GM12875 (cell line): ENCODE measurements around the gene COX7A2L.
"Not testable (repeated sequence)": the region's sequence is repeated elsewhere in the genome, so short reads cannot be mapped to it uniquely, and the experiment has no call there.

Experiments
- H3K4me3 ChIP-seq: one replicate; pipeline ENCODE4 v1.5.1; 2011; ENCODE audit warnings: low read depth, low read length, control low read depth
- TF ChIP-seq, protein P1 (sequence below): IDR thresholded peaks from 2 replicates; pipeline ENCODE4 v1.5.1; 2011; ENCODE audit warnings: low read depth, mild to moderate bottlenecking, control low read depth, inconsistent platforms, low read length, moderate library complexity, borderline replicate concordance; ENCODE audit not compliant: insufficient read depth

Gene COX7A2L

DNA sequence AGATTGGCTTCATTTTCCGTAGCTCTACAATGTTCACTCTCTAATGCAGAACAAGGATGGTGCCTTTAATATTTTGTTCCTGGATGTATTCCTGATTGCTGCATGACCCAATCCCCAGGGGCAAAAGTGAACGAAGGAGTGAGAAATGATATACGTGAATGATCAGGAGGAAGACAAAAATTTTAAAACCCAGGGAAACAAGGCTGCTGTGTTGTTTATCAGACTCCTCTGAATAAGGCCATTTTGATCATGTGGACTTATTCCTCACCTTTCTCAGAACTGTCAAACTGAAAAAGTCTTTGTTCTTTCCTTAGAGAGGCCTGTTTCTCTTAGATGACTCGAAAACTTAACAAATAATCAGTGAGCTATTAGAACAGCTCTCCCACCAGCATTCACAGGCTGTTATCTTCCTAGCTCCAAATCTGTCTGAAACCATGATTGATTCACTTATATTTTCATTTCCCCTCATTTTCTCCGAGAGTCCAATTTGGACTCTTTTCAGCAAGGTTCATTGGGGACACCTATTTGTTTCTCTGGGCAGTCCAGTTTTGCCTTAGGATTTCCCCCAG lies 29.5 kb upstream of the COX7A2L start:
- TF ChIP-seq, protein P1, sequence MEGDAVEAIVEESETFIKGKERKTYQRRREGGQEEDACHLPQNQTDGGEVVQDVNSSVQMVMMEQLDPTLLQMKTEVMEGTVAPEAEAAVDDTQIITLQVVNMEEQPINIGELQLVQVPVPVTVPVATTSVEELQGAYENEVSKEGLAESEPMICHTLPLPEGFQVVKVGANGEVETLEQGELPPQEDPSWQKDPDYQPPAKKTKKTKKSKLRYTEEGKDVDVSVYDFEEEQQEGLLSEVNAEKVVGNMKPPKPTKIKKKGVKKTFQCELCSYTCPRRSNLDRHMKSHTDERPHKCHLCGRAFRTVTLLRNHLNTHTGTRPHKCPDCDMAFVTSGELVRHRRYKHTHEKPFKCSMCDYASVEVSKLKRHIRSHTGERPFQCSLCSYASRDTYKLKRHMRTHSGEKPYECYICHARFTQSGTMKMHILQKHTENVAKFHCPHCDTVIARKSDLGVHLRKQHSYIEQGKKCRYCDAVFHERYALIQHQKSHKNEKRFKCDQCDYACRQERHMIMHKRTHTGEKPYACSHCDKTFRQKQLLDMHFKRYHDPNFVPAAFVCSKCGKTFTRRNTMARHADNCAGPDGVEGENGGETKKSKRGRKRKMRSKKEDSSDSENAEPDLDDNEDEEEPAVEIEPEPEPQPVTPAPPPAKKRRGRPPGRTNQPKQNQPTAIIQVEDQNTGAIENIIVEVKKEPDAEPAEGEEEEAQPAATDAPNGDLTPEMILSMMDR = no peak
- no peak overlapping the region for H3K4me3 ChIP-seq

DNA sequence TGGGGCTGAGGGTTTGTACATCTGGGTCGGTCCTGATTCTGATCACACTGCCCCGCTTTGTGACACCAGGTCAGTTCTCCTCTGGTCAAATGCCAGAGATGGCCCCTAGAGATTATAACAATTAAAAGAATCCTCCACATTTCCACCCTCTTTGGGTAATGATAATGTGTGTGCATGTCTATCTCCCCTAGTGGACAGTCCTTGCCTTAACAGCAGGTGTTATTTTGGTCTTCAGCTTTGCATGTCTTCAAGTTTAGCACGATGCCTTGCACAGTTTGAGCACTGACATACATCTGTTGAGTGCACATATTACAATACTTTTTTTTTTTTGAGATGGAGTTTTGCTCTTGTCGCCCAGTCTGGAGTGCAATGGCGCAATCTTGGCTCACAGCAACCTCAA lies 25.7 kb upstream of the COX7A2L start:
- no peak overlapping the region for H3K4me3 ChIP-seq
- TF ChIP-seq, protein P1 = peak; percentile 63; the same call in 1 of the 2 replicates

DNA sequence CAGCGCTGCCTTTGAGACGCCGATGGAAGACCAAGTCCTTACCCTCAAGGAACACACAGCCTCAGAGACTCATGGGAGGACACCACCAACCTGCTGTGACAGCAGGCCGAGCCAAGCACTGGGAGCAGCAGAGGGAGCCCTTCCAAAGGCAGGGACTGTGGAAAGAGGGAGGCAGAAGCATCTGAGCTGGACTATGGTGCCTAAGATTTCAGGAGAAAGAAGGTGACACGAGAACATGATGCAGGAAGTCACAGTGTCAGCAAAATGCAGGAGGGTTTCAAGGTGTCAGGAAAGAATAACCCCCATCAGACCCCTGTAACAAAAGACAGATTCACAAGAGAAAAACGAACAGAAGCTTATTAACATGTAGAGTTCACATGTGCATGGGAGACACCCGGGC lies 24.2 kb upstream of the COX7A2L start:
- TF ChIP-seq, protein P1 = no peak
- H3K4me3 ChIP-seq = no peak overlapping the region

DNA sequence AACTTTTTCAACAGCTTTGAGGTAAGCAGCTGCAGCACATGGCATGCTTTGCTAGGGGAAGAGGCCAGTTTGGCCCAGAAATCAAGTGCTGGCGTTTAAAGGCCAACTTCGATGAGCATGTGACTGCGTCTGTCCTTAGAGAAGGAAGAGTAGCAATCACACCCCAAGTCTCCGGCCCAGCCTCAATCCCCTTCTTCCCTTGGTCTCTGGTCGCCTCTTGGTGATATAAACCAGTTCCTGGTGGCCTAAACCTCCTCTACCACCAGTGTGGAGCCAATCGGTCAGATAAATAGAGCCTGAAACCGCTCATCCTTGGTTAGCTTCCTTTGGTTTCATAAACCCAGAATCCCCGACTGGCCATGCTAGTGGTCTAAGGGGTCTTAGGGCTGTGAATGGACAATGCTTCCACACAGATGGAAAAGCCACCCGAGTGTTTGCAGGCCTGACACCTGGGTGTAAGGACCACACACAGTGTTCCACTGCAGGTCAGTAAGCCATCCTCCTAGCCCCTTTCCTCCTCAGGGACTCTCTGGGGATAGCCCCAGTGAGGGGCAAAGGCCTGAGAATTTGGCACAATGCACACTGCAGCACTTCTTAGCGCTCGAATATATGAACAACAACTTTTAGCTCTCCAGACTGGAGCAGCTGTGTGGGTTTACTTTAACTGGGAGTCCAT lies 23.0 kb upstream of the COX7A2L start:
- H3K4me3 ChIP-seq = no peak overlapping the region
- TF ChIP-seq, protein P1 = no peak

DNA sequence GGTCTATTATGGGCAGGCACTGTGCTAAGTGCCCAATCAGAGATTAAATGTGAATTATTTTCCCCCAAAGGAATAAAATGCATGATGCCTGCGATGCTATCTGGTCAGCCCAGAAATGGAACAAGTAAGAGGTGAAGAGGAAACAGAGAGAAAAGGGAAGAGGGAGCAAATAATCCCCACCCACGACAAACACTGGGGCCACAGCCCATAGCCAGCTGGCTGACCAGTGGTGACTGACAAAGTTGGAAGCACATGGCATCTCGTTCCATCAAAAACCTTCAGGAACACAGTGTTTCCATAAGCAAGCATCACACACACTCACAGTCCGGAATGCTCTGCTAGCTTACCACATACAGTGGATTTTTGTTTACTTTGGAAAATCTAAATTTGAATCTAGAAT lies 21.1 kb upstream of the COX7A2L start:
- no peak overlapping the region for H3K4me3 ChIP-seq
- TF ChIP-seq, protein P1 = no peak

DNA sequence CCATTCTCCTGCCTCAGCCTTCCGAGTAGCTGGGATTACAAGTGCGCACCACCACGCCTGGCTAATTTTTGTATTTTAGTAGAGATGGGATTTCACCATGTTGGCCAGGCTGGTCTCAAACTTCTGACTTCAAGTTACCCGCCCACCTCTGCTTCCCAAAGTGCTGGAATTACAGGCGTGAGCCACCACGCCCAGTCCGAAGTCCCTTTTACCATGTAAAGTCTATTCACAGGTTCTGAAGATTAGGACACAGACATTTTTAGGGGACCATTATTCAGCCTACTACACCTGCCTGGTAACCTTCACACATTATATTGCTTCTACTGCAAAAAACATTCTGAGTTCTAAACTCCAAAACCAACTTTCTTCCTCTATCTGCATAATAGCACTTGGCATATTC lies 19.0 kb upstream of the COX7A2L start:
- H3K4me3 ChIP-seq = not testable (repeated sequence)

DNA sequence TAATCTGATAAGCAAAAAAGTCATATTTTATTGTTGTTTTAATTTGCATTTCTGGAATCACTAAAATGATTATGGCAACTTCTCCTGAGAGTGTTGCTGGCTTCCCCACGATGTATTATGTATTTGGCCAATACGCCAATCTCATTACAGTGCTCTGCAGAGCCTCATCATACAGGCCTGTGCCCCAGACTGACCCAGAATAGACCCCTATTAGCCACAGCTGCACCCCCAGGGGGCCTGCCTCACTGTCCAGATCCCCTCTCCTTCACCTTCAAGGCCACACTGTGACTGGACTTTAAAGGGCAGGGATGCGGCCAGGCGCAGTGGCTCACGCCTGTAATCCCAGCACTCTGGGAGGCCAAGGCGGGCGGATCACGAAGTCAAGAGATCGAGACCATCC lies 17.4 kb upstream of the COX7A2L start:
- TF ChIP-seq, protein P1 = no peak
- H3K4me3 ChIP-seq = no peak overlapping the region
